ENCODE data around the gene CST9. TPM values are rescaled to one million over a fixed set of nuclear protein-coding genes. Genes with fewer than 3 reads are reported as not detected.

The CST9 gene
- total and polyA plus RNA-seq, 10 of the 15 experiments (the other 5 are each of a cell fraction or from before 2014, with no cell fraction given), result not detected

DNA sequence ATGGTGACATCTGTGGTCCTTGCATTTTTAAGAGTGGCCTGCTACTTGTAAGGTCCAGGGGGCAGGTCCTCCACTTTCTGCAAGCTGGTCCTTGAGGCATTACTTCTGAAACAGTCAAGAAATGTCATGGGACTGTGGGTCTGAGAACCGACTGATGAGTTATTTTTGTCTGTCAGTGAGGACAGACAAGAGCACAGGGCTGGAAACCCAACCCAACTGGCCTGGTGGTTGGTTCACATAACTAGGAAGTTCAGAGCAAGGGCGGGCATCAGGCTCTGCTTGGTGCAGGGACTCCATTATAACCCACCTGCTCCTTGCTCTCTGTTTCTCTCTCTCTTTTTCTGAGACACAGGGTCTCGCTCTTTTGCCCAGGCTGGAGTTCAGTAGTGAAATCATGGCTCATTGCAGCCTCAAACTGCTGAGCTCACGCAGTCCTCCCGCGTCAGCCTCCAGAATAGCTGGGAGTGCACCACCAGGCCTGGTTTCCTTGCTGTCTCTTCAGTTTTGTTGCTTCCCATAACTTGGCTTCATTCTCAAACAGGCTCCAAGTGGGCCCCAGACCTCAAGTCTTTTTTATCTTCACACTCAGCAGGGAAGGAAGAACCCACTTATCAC, 22.8 kb upstream of the CST9 start:
- DNase-seq (ENCODE audit: low read depth, low spot score) (no peak), ATAC-seq (no peak), FAIRE-seq (no peak)
- RAD21 ChIA-PET (ENCODE audit: unreplicated experiment), result no interaction called here
- H3K4me2 ChIP-seq (ENCODE audit: control insufficient read depth, insufficient read depth), result no peak overlapping the region
- H3K27ac ChIP-seq (ENCODE audit: control insufficient read depth, insufficient read depth), result no peak overlapping the region
- 32% methylated on average over 6 of the region's 6 CpGs for WGBS (ENCODE audit: insufficient coverage, insufficient replicate concordance, low lambda C conversion rate, missing lambda C conversion rate)
- no peaks in the 10 kb centered on the region; the same call in 1 of the 2 replicates for H4K20me1 ChIP-seq (ENCODE audit: control insufficient read depth, insufficient read depth)
- no TSS peak for BruUV-seq (replicated peaks)
- SMC1A ChIA-PET (ENCODE audit: uncharacterized antibody, unreplicated experiment), result no interaction called here
- no peaks in the 10 kb centered on the region for H3K79me2 ChIP-seq (ENCODE audit: control insufficient read depth, insufficient read depth, low read length)
- no peaks in the 10 kb centered on the region for H3K27me3 ChIP-seq (replicated peaks in 1 of 2; ENCODE audit: control insufficient read depth in 2 of 2, insufficient read depth in 2 of 2, low read length in 1 of 2)
- H3K4me3 ChIP-seq, result no peak overlapping the region
- in situ Hi-C loops (cut with MboI) (no loop called here), intact Hi-C loops (cut with micrococcal nuclease; ENCODE audit: unreplicated experiment) (loop anchor here (5.0 kb wide), 1 partner anchor 266 kb away; the partner anchor contains the start of gene GZF1)
- no peaks in the 10 kb centered on the region for H3K36me3 ChIP-seq (ENCODE audit: control insufficient read depth in 2 of 2, insufficient read depth in 2 of 2, low read length in 1 of 2)
- H3K9ac ChIP-seq (ENCODE audit: control insufficient read depth, insufficient read depth, low read length), result no peak overlapping the region
- CTCF ChIA-PET, result interaction anchor here (1.3 kb wide), 1 partner anchor 22 kb away, joined by 3 read pairs; no protein-coding TSS in a partner anchor
- POLR2A ChIA-PET, result no interaction called here
- no peak overlapping the region for H2AFZ ChIP-seq (ENCODE audit: control insufficient read depth, low read depth, low read length)
- H3K4me1 ChIP-seq (ENCODE audit: control insufficient read depth, insufficient read depth, low read length), result peaks cover 22% of the 10 kb centered on the region
- H3K9me3 ChIP-seq (replicated peaks; ENCODE audit: control insufficient read depth, insufficient read depth, low read length), result no peaks in the 10 kb centered on the region
- no peak for TF ChIP-seq MEF2A (IDR thresholded peaks at IDR 0.05; ENCODE audit: insufficient read depth, low read depth, low read length)
- TF ChIP-seq CTCF (IDR thresholded peaks at IDR 0.05 in 2 of 3, conservative IDR thresholded peaks at IDR 0.05 in 1 of 3; ENCODE audit: control insufficient read depth in 2 of 3, extremely low read depth in 1 of 3, insufficient read depth in 1 of 3, low read depth in 3 of 3, low read length in 3 of 3), result no peak
- no peak for TF ChIP-seq RB1 (IDR thresholded peaks at IDR 0.05; ENCODE audit: borderline replicate concordance)
- no peak for TF ChIP-seq EZH2 (IDR thresholded peaks at IDR 0.05; ENCODE audit: borderline replicate concordance, control insufficient read depth, low read depth, low read length)
- no peak for TF ChIP-seq NR2C1 (IDR thresholded peaks at IDR 0.05)
- TF ChIP-seq ZNF622 (IDR thresholded peaks at IDR 0.05), result no peak
- TF ChIP-seq WRNIP1 (IDR thresholded peaks at IDR 0.05; ENCODE audit: borderline replicate concordance, low read depth, low read length), result no peak
- TF ChIP-seq NRF1 (conservative IDR thresholded peaks at IDR 0.05; ENCODE audit: low read depth, low read length), result no peak
- no peak for TF ChIP-seq NFYB (IDR thresholded peaks at IDR 0.05; ENCODE audit: insufficient read depth, low read depth, low read length)
- TF ChIP-seq, protein P1, sequence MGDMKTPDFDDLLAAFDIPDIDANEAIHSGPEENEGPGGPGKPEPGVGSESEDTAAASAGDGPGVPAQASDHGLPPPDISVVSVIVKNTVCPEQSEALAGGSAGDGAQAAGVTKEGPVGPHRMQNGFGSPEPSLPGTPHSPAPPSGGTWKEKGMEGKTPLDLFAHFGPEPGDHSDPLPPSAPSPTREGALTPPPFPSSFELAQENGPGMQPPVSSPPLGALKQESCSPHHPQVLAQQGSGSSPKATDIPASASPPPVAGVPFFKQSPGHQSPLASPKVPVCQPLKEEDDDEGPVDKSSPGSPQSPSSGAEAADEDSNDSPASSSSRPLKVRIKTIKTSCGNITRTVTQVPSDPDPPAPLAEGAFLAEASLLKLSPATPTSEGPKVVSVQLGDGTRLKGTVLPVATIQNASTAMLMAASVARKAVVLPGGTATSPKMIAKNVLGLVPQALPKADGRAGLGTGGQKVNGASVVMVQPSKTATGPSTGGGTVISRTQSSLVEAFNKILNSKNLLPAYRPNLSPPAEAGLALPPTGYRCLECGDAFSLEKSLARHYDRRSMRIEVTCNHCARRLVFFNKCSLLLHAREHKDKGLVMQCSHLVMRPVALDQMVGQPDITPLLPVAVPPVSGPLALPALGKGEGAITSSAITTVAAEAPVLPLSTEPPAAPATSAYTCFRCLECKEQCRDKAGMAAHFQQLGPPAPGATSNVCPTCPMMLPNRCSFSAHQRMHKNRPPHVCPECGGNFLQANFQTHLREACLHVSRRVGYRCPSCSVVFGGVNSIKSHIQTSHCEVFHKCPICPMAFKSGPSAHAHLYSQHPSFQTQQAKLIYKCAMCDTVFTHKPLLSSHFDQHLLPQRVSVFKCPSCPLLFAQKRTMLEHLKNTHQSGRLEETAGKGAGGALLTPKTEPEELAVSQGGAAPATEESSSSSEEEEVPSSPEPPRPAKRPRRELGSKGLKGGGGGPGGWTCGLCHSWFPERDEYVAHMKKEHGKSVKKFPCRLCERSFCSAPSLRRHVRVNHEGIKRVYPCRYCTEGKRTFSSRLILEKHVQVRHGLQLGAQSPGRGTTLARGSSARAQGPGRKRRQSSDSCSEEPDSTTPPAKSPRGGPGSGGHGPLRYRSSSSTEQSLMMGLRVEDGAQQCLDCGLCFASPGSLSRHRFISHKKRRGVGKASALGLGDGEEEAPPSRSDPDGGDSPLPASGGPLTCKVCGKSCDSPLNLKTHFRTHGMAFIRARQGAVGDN (IDR thresholded peaks at IDR 0.05), result no peak
- TF ChIP-seq, protein P2, sequence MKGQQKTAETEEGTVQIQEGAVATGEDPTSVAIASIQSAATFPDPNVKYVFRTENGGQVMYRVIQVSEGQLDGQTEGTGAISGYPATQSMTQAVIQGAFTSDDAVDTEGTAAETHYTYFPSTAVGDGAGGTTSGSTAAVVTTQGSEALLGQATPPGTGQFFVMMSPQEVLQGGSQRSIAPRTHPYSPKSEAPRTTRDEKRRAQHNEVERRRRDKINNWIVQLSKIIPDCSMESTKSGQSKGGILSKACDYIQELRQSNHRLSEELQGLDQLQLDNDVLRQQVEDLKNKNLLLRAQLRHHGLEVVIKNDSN (IDR thresholded peaks at IDR 0.05; ENCODE audit: borderline replicate concordance, extremely low read length, insufficient read depth, low read depth, low read length), result no peak
- TF ChIP-seq NFIC (IDR thresholded peaks at IDR 0.05; ENCODE audit: low read depth, low read length), result no peak
